Nephron (organoid): ENCODE measurements around the gene FNDC3B.
A peak's percentile ranks its signal among the peaks of the same experiment; 100 is the strongest.
"Not testable (repeated sequence)": the region's sequence is repeated elsewhere in the genome, so short reads cannot be mapped to it uniquely, and the experiment has no call there.

Experiments used
- H3K27ac Mint-ChIP-seq, 3 experiments: 2 replicates each; pipeline ENCODE4 v1.8.0; 2020; ENCODE audit warnings: mixed read lengths in 3 of 3, mild to moderate bottlenecking in 2 of 3, moderate library complexity in 1 of 3
- H3K27me3 Mint-ChIP-seq: 2 replicates; pipeline ENCODE4 v1.8.0; 2021; ENCODE audit warnings: low read depth, mild to moderate bottlenecking, moderate library complexity, mixed read lengths
- H3K36me3 Mint-ChIP-seq: 2 replicates; pipeline ENCODE4 v1.8.0; 2020; ENCODE audit warnings: low read depth, mixed read lengths
- H3K4me1 Mint-ChIP-seq: 2 replicates; pipeline ENCODE4 v1.8.0; 2020; ENCODE audit warnings: mixed read lengths
- H3K4me3 Mint-ChIP-seq, 3 experiments: 2 replicates each; pipeline ENCODE4 v1.8.0; 2020; ENCODE audit warnings: mild to moderate bottlenecking in 3 of 3, mixed read lengths in 3 of 3, moderate library complexity in 2 of 3
- H3K9me3 Mint-ChIP-seq: 2 replicates; pipeline ENCODE4 v1.8.0; 2020; ENCODE audit warnings: mixed read lengths
- CTCF ChIP-seq, 3 experiments: fragments of 200-600 bp; sonication (generic); IDR thresholded peaks; one replicate each; pipeline ENCODE4 v1.5.0; 2021; ENCODE audit warnings: antibody characterized with exemption in 3 of 3; ENCODE audit not compliant: unreplicated experiment in 3 of 3

The FNDC3B gene

GRCh38 chr3:172254542-172254941 is 215.2 kb downstream of the FNDC3B start:
- no peaks in the 10 kb centered on the region for H3K9me3 Mint-ChIP-seq
- no peaks in the 10 kb centered on the region for H3K27me3 Mint-ChIP-seq
- no peak for TF ChIP-seq CTCF (IDR thresholded peaks at IDR 0.05; ENCODE audit: unreplicated experiment in 3 of 3)

GRCh38 chr3:172255321-172255720 is 215.9 kb downstream of the FNDC3B start:
- peaks cover 40% of the 10 kb centered on the region for H3K4me1 Mint-ChIP-seq
- peak overlapping the region in 2 of 3 experiments; percentile 63 to 74 for H3K27ac Mint-ChIP-seq

More at GRCh38 chr3:172254542-172254941, 215.2 kb downstream of the FNDC3B start:
- H3K27ac Mint-ChIP-seq = peak overlapping the region in 2 of 3 experiments; percentile 63 to 74
- H3K4me1 Mint-ChIP-seq = peaks cover 35% of the 10 kb centered on the region
- no peak overlapping the region for H3K4me3 Mint-ChIP-seq
- peaks cover 51% of the 10 kb centered on the region for H3K36me3 Mint-ChIP-seq

GRCh38 chr3:172256101-172256734 is 216.8 kb downstream of the FNDC3B start:
- H3K9me3 Mint-ChIP-seq = no peaks in the 10 kb centered on the region
- no peak overlapping the region for H3K4me3 Mint-ChIP-seq
- H3K36me3 Mint-ChIP-seq = peaks cover 46% of the 10 kb centered on the region
- no peak for TF ChIP-seq CTCF (IDR thresholded peaks at IDR 0.05; ENCODE audit: unreplicated experiment in 3 of 3)
- H3K27me3 Mint-ChIP-seq = no peaks in the 10 kb centered on the region
- H3K27ac Mint-ChIP-seq = peak overlapping the region; percentile 40 to 97 (median 86)
- H3K4me1 Mint-ChIP-seq = peaks cover 47% of the 10 kb centered on the region

More at GRCh38 chr3:172255321-172255720, 215.9 kb downstream of the FNDC3B start:
- not testable (repeated sequence) for H3K9me3 Mint-ChIP-seq, H3K4me3 Mint-ChIP-seq, H3K27me3 Mint-ChIP-seq
- H3K36me3 Mint-ChIP-seq = peaks cover 48% of the 10 kb centered on the region

- peak overlapping the region in 1 of 3 experiments; percentile 19 for H3K4me3 Mint-ChIP-seq
- no peak for TF ChIP-seq CTCF (IDR thresholded peaks at IDR 0.05; ENCODE audit: unreplicated experiment in 3 of 3)
Measured at GRCh38 chr3:172257648-172258400, 218.4 kb downstream of the FNDC3B start.

GRCh38 chr3:172258624-172259023 is 219.2 kb downstream of the FNDC3B start:
- Mint-ChIP-seq H3K4me3 (no peak overlapping the region), H3K4me1 (peaks cover 65% of the 10 kb centered on the region), H3K9me3 (no peaks in the 10 kb centered on the region), H3K27me3 (no peaks in the 10 kb centered on the region), H3K36me3 (peaks cover 44% of the 10 kb centered on the region), H3K27ac (peak overlapping the region; percentile 97 to 98 (median 97))
- no peak for TF ChIP-seq CTCF (IDR thresholded peaks at IDR 0.05; ENCODE audit: unreplicated experiment in 3 of 3)

More at GRCh38 chr3:172257648-172258400, 218.4 kb downstream of the FNDC3B start:
- Mint-ChIP-seq H3K9me3 (no peaks in the 10 kb centered on the region), H3K27me3 (no peaks in the 10 kb centered on the region), H3K36me3 (peaks cover 45% of the 10 kb centered on the region), H3K27ac (peak overlapping the region; percentile 97 to 98 (median 97)), H3K4me1 (peaks cover 58% of the 10 kb centered on the region)

- H3K4me1 Mint-ChIP-seq = peaks cover 68% of the 10 kb centered on the region
- H3K36me3 Mint-ChIP-seq = peaks cover 47% of the 10 kb centered on the region
- no peak for TF ChIP-seq CTCF (IDR thresholded peaks at IDR 0.05; ENCODE audit: unreplicated experiment in 3 of 3)
- H3K9me3 Mint-ChIP-seq = no peaks in the 10 kb centered on the region
- peak overlapping the region; percentile 97 to 98 (median 97) for H3K27ac Mint-ChIP-seq
- peak overlapping the region in 2 of 3 experiments; percentile 4 to 47 for H3K4me3 Mint-ChIP-seq
- H3K27me3 Mint-ChIP-seq = no peaks in the 10 kb centered on the region
Measured at GRCh38 chr3:172259111-172259541, 219.7 kb downstream of the FNDC3B start.
